CD4-positive, alpha-beta T cell treated with Interleukin-15 for 4 hours (primary cell): Measurements from ENCODE around the gene RBM43.
A peak's percentile ranks its signal among the peaks of the same experiment; 100 is the strongest.
"Not testable (repeated sequence)": the region's sequence is repeated elsewhere in the genome, so short reads cannot be mapped to it uniquely, and the experiment has no call there.

Experiments used
- DNase-seq: peaks from one replicate; pipeline ENCODE4 v3.0.0-alpha.2; 2020; ENCODE audit warnings: low spot score

Gene RBM43

DNA sequence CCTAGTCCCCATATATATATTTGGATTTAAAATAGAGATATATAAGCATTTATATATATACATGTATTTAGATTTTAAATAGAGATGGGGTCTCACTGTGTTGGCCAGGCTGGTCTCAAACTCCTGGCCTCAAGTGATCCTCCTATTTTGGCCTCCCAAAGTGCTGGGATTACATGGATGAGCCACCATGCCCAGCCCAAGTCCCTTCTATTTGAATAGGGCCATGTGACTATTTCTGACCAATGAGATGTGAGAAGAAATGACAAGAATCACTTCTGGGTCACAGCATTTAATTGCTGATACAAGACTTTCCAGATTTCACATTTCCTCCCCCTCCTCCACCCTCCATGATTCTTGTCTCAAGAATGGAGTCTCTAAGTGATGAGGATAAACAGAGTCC lies 6.4 kb upstream of the RBM43 start:
- no peak for DNase-seq

DNA sequence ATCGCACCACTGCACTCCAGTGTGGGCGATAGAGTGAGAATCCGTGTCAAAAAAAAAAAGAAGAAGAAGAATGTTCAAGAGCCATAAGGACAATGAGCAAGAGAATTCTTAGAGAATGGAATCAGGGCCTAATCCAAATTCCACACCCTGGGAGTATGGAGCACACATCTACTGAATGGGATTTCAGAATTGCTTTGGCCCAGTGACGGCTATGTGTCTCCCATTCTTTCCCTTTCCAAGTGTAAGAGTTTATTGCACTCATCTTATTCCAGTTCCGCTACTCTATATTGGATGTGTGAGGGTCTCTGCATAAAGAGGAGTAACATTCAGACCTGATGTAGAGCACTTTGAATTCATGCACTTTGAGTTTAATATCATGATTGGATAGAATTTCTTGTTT lies 5.9 kb upstream of the RBM43 start:
- DNase-seq = no peak

DNA sequence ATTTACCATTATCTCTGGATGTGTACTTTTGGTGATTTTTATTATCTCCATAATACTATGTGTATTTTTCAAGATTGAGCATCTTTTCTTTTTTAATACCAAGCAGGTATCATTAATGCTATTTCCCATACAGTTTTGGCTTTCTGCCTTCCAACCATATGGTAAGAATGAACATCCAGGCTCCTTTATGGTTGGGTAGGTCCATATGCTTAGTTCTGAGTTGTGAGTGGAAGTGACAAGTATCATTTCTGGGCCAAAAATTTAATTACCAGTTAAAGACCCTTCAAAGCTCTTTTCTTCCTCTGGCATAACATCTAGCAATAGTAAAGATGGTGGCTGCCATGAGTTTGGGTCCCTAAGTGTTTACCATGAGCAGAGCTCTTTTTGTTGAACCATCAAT lies 4.3 kb upstream of the RBM43 start:
- no peak for DNase-seq

DNA sequence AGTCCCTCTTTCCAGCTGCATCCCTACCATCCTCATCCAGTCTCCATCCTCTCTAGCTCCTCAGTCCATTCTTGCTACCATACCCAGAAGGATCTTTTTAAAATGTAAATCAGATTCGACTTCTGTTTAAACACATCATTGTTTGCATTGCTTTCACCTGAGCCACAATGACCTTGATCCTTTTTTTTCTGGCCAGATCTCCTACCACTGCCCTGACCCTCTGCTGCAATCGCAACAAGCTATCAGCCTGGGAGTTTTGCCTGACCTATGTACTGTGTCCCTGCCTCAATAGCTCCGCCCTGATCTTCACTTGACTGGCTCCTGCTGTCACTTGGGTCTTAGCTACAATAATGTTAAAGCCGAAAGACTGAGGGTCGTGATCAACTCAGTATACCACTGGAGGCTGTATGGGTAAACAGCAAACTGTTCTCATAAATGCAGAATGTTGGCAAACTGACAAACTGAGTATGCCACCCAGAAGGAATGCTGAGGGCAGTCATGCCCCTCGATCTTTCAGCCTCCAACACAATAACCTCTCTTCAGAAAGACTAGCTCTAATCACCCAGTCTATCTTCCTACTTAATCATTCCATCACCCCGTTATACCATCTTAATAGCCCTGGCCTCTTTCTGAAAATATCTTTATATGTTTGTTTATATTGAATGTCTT lies 2.6 kb upstream of the RBM43 start:
- DNase-seq = no peak

DNA sequence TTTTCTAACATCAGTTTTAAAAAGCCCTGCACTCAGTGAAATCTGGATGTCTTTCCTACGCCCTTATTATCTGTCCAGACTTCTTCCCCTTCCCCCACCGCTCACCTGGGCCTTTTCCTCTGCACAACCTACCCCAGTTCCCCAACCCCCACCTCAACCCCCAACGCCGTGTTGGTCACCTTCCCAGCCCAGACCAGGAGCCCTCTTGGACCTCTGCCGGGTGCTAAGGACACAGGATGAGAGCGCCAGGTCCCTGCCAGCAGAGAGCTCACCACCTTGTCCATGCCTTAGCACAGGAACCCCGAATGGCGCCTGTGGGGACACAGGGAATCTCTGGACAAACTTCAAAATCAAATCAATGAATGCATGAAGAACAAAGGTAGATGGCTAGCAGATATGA lies 966 bp upstream of the RBM43 start:
- DNase-seq = no peak

DNA sequence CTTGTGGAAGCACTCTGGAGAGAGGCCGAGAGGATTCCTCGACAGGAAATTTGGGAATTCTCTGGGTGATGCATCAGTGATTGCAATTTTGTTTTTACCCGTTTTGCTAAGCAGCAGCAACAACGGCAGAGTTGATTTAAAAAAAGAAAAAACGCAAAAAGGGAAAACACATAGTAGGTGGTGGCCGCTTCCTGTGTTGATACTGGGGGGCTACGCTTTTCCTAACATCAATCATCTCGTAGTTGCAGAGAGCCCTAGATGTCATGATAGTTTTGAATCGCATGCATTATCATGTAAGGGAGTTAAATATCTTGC lies 271 bp upstream of the RBM43 start:
- DNase-seq = no peak

DNA sequence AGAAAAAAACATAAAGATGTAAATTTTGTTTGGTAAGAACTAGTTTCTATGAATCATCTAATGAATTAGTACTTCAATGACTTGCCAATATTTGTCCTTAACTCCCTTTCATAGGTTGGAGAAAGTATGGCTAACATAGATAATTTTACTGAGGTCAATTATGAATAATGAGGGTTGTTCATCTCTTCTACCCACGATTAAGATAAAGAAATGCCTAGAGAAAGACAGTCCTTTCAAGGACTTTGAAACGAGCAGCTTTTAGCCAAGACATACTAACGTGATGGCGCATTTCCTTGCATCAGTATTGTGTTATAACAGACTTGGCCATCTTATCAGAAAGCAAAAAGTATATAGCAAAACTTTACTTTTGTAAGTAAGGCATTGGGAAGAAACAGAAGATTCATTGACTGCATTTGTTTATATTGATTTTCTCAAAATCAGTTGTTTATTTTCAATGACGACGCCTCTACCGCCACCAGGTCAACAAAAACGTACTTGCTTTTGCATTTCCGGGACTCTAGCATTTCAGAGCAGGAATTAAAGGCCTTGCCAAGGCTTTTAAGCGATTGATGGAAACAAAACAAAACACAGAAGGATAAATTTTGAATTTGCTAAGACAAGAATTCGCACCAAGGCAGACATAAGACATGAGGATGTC lies 961 bp downstream of the RBM43 start:
- no peak for DNase-seq

DNA sequence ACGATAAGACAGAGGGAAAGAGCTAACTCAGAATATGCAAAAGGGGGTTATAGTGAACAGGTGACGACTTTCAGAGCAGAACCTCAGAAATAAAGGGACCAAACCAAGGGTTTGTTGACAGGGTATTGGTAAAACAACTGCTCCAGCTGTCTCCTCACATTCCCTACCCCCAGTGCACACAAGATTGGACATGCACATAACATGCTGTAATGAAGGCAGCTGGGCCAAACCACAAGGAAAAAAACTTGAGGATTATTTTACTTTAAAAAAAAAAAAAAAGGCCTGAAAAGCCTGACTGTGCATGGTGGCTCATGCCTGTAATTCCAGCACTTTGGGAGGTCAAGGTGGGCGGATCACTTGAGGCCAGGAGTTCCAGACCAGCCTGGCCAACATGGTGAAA lies 3.5 kb downstream of the RBM43 start:
- no peak for DNase-seq

DNA sequence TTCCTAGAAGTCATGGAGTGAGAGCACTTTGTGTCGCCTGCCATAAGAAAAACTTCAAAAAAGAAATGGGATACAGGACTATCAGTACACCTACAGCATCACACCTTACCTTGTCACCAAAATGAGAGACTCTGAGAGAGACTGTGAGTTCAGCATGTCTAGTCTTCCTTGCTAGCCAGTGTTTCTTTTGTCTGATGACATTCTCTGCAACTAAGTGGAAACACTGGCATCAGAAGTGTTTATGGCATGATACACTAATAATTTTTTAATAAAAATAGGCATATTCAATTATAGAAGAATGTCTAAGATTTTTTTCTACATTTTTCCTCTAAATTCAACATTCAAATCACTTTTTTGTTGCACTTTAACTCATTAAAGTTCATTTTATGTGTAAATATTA lies 9.0 kb downstream of the RBM43 start:
- DNase-seq = no peak

DNA sequence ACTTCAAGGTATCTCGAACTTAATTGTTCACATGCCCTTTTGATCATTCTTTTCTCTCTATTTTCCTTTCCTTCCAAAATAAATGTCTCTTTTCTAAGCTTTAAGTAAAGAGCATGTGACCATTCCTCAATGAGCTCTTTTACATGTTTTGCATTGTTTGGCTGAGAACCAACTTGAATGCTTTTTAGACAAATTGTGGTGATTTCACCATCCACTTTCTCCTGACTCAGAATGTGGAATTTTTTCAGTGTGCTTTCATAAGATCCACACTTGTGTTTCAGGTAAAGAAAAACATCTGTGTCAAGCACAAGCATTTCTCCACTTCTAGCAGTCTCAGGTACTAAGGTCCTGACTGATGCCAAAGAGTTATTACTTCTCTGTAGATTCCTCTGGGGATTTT lies 10.7 kb downstream of the RBM43 start:
- no peak for DNase-seq

DNA sequence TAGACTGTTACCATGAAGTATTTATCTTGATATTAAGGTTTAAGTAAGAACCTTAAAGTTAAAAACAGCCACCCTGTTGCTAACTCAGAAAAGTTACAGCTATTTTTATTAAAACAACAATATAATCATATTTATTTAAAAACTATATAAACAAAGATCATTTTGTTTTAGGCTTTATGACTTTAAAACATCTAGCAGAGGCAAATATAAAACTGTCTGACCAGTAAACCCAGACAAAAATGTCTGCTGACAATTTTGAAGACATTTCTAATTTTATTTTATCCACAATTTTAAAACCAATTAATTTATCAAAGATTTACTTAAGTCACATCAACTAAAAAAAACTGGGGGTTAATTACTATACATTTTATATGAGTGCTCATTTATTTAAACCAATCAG lies 14.2 kb downstream of the RBM43 start:
- DNase-seq = no peak

DNA sequence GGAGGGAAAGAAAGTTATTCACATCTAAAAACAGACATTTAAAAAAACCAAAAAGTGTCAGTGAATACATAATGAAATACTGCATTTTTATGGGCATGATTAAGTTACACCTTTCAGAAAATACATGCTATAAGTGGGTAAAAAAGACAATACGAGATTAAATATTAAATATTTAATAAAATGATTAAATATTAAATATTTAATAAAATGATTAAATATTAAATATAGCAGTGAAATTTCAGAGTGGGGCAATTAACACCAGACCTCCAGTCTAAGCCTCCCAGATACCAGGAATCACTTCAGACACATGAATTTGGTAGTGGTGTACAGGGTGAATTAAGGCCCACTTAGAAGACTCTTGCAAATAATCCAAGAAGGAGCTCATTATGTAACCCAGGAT lies 15.5 kb downstream of the RBM43 start:
- no peak for DNase-seq

DNA sequence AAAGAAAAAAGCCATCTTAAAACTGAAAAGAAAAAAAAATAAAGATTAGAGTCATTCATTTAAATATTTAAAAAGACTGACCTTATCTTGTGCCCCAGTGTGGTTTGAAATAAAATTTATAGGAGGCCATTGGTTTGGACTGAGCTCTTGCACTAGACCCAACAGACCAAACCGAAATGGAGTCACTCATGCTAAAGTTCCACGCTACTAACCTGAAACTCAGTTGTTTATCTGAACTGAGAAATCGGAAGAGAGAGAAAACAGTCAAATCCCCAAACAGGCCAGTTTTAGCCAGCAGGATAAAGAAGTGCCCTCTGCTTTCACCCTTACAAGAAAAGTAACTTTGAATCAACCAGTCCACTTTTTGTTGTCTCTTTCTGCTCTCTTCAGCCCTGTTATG lies 18.2 kb downstream of the RBM43 start:
- no peak for DNase-seq

DNA sequence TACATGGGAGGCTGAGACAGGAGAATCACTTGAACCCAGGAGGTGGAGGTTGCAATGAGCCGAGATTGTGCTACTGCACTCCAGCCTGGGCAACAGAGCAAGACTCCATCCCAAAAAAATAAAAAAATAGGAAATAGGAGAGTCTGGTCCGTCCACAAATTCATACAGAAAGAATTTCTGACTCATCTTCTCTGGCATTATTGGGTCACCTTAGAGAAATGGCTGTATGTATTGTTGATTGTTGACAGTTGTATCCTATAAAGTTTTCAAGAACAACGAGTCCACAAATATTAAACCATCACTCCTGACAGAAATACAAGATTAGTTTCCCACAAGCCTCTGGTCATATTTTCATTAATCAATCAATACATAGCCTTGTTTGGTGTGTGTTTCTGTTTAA lies 20.4 kb downstream of the RBM43 start:
- no peak for DNase-seq

DNA sequence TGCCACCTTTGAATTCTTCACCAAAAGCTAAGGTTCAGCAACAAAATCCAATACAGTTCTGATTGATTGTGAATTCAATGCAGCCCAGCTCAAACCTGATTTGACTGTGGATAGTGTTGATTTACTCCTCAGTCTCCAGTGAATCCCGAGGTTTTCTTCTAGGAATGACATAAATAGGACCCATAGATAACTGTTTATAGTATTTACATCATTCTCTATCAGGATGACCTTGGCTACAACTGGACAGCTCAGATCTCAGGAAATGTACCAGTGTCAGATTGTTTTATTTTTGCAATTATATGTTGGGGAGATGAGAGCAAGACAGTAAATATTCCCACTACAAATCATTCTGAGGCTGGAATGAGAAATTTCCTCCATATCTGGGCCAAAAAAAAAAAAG lies 21.2 kb downstream of the RBM43 start:
- no peak for DNase-seq

DNA sequence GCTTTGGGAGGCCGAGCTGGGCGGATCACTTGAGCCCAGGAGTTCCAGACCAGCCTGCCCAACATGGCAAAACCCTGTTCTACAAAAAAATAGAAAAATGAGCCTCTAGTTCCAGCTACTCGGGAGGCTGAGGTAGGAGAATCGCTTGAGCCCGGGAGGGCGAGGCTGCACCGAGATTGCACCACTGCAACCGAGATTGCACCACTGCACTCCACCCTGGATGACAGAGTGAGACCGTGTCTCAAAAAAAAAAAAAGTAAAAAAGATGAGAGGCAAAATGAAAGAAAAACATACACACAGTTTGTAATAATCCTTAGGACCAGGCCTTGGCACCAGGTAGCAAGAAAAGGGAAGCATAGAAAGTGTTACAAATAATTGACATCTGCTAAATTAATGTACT lies 22.0 kb downstream of the RBM43 start:
- DNase-seq = no peak

DNA sequence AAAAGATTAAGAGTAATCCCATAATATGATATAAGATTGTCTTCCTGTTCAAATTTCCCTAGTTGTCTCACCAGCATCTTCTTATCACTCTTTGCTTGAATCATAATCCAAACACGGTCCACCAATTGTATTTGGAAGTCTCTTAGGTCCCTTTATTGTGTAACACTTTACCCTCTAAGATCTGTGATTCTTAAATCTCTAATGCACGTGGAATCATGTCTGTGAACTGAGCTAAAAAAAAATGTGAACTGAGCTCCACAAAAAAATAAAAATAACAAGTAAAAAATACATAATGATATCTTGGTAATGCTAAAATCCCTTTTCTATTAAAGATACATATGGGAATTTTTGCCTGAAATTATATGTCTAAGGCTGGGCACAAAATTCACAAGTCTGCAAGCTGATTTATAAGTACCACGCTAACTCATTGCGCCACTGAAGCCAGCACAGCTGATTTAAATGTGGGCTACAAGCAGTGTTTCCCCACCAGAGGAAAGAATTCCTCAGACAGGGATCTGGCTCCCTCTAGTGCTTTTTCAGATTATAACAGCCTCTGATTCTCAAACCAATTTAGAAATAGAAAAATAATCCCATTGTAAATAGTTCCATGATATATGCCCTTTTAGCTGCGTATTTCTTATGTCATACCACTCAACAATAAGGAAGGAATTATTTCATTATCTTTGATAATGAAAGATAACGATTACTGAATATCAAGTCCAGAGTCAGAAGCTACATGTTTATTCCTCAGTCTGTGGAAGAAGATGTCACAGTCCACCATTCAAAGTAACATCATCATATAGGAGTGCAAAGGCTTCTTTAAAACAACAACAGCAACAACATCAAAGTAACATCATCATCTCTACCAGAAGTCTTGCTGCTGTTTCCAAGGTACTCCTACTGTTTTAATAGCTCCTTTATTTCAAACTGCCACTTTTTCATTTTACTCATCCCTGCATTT lies 22.9 kb downstream of the RBM43 start:
- peak; percentile 52 for DNase-seq

DNA sequence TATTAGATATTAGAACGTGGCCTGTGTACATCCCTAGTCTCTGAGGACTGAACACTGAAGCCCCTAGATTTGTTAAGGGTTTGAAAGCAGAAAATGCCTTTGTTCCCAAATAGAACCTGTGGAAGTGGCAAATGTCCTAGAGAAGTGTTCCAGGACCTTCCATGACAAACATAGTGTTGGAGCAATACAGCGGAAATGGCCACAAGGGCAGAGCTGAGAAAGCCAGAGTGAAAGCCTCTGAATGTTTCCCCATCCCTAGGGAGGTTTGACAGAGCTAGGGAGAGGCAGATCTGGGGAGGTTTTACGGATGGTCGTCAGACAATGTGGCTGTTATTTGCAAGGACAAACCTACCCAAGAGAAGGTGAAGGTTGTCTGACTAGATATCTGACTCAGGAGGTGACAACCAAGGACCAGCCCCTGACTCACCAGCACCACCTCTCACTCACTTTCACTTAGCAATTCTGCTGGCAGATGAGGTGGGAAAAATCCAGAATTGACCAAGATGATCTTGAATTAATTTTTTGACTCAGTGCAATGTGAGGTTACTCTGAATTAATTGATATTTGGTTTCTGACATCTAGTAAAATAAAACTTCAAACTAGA lies 24.1 kb downstream of the RBM43 start:
- DNase-seq = no peak

DNA sequence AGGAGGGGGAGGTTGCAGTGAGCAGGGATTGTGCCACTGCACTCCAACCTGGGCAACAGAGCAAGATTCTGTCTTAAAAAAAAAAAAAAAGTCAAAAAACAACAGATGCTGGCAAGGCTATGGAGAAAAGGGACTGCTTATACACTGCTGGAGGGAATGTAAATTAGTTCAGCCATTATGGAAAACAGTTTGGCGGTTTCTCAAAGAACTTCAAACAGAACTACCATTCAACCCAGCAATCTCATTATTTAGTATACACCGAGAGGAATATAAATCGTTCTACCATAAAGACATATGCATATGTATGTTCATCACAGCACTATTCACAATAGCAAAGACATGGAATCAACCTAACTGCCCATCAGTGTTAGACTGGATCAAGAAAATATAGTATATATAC lies 27.9 kb downstream of the RBM43 start:
- not testable (repeated sequence) for DNase-seq

DNA sequence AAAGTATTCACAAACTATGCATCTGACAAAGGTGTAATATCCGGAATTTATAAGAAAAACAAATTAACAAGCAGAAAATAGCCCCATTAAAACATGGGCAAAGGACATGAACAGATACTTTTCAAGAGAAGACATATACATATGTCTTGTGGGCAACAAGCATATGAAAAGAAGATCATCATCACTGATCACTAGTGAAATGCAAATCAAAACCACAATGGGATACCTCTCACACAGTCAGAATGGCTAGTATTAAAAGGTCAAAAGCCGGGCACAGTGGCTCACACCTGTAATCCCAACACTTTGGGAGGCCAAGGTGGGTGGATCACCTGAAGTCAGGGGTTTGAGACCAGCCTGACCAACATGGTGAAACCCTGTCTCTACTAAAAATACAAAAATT lies 28.4 kb downstream of the RBM43 start:
- not testable (repeated sequence) for DNase-seq

DNA sequence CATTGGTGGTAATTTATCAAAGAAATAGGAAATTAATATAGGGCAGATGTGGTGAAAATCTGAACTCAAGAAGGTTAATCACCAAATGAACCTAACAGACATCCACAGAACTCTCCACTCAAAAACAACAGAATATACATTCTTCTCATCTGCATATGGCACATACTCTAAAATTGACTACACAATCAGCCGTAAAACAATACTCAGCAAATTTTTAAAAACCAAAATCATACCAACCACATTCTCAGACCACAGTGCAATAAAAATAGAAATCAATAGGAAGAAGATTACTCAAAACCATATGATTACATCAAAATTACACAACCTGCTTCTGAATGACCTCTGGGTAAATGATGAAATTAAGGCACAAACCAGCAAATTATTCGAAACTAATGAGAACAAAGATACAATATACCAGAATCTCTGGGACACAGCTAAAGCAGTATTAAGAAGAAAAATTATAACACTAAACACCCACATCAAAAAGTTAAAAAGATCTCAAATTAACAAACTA lies 31.0 kb downstream of the RBM43 start:
- DNase-seq = no peak

DNA sequence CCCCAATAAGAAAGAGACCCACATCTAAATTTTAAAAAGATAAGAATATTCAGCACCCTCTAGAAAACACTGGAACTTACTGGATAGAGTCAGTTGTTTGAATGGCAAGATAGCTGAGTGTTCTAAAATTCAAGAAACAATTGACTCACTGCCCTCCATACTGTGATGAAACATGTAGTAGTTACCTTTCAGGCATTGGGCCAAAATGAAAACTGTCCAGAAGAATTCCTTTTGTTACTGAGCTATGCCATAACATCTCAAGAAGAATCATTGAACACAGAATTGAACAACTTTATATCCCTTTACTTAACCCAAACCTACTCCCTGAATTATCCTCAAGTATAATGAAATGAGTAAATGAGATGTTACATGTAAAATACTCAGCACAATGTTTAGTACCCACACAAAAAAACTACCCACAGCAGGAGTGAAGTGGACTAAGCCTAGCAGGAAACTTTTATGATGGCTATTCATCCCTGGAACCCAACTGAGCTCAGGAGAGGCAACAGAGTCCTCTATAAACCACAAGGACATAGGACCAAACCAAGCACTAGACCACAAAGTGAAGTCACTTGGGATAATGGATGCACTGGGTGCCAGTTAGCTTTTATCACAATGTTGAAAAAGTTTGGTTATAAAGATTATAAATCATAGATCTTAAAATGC lies 32.7 kb downstream of the RBM43 start:
- DNase-seq = no peak
